Measurements from ENCODE around the gene RFNG. TPM values are rescaled to one million over a fixed set of nuclear protein-coding genes. Genes with fewer than 3 reads are reported as not detected.

The RFNG gene
- total RNA-seq, 4 donors from 2014 or later = 33.2 to 92.0 (median 48.8) TPM

DNA sequence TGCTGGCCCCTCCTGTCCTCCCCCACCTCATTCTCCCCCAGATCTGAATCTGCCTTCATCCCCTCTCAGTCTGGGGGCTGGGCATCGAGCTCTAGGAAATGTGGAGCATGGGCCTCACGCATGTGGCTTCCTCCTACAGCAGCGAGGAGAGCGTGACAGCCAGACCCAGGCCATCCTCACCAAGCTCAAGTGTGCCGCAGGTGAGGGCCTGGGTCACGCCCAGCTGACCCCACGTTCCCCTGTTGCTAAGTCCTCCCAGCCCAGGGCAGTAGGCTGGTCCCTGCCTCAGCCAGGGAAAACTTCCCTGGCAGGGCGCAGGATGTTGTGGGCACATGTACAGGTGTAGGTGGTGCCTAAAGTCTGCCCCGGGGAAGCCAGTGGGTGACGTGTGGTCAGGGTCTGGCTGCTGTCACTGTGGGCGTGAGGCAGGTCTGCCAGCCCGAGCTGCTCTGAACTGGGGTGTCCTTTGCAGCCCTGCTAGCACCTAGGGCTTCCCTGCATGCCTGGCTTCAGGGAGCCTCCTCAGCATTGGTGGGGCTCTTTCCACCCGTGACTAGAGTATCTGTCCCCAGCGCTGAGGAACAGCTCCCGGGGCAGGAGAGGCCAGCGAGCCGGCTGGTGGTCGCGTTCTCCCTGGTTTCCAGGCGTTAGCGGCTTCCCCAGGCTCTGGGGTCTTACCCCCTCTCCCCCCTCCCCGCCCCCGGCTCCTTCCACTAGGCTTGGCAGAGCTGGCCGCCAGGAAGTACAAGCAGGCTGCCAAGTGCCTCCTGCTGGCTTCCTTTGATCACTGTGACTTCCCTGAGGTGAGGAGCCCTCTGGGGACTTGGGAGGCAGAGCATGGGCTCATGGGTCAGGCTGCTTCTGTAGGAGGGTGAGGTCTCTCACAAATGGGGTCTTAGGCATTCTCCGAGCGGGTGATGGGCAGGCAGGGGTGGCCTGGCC, 3.7 kb upstream of the RFNG start:
- peaks cover 12 to 23% (median 22%) of the 10 kb centered on the region in 4 donors for H3K4me1 ChIP-seq
- no peaks in the 10 kb centered on the region for H3K9me3 ChIP-seq
- intact Hi-C loops (cut with DNase I; ENCODE audit: low total_unique reads) (no loop called here), in situ Hi-C loops (cut with MboI; ENCODE audit: low pct_ligation_motif_present in 1 of 4, low pct_unique_long_range_greater_than_20kb in 1 of 4, low sequenced_read_pairs in 3 of 4) (no loop called here)
- no peak overlapping the region for H3K27ac ChIP-seq
- no peak overlapping the region for H3K4me3 ChIP-seq
- no peak for TF ChIP-seq POLR2AphosphoS5 (IDR thresholded peaks at IDR 0.05)
- TF ChIP-seq EP300 (IDR thresholded peaks at IDR 0.05; ENCODE audit: low read depth) = no peak
- no peak for TF ChIP-seq POLR2A (IDR thresholded peaks at IDR 0.05)
- TF ChIP-seq, protein P1, sequence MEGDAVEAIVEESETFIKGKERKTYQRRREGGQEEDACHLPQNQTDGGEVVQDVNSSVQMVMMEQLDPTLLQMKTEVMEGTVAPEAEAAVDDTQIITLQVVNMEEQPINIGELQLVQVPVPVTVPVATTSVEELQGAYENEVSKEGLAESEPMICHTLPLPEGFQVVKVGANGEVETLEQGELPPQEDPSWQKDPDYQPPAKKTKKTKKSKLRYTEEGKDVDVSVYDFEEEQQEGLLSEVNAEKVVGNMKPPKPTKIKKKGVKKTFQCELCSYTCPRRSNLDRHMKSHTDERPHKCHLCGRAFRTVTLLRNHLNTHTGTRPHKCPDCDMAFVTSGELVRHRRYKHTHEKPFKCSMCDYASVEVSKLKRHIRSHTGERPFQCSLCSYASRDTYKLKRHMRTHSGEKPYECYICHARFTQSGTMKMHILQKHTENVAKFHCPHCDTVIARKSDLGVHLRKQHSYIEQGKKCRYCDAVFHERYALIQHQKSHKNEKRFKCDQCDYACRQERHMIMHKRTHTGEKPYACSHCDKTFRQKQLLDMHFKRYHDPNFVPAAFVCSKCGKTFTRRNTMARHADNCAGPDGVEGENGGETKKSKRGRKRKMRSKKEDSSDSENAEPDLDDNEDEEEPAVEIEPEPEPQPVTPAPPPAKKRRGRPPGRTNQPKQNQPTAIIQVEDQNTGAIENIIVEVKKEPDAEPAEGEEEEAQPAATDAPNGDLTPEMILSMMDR (IDR thresholded peaks at IDR 0.05) = no peak
- H3K36me3 ChIP-seq = peaks cover 0 to 9% (median 3%) of the 10 kb centered on the region in 4 donors
- H3K27me3 ChIP-seq = no peaks in the 10 kb centered on the region
- WGBS, 2 donors (ENCODE audit: low coverage in 1 of 2) = 88% methylated on average over 18 of the region's 26 CpGs; no CpG with 5 or more reads in 1 of the 2 donors
- no peak for DNase-seq

DNA sequence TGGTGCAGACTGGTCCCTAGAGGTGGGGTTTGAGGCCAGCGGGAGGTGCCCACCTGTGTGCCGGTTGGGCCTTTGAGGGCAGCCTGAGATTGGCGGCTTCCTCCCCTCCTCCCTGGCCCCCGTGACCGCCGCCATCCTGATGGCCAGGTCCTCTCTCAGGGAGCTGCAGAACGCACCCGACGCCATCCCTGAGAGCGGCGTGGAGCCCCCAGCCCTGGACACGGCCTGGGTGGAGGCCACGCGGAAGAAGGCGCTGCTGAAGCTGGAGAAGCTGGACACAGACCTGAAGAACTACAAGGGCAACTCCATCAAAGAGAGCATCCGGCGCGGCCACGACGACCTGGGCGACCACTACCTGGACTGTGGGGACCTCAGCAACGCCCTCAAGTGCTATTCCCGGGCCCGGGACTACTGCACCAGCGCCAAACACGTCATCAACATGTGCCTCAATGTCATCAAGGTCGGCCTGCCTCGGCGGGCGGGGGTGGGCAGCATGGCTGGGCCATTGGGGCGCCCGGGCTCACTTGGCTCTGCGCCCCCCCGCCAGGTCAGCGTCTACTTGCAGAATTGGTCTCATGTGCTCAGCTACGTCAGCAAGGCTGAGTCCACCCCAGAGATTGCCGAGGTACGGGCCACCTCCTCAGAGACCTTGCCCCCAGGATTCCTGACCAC, 2.9 kb upstream of the RFNG start:
- no peak for DNase-seq
- no peaks in the 10 kb centered on the region for H3K9me3 ChIP-seq
- peaks cover 0 to 9% (median 3%) of the 10 kb centered on the region in 4 donors for H3K36me3 ChIP-seq
- 92% methylated on average over 35 of the region's 38 CpGs; no CpG with 5 or more reads in 1 of the 2 donors for WGBS, 2 donors (ENCODE audit: low coverage in 1 of 2)
- H3K4me3 ChIP-seq = no peak overlapping the region
- H3K4me1 ChIP-seq = peaks cover 12 to 28% (median 27%) of the 10 kb centered on the region in 4 donors
- TF ChIP-seq, protein P1 (IDR thresholded peaks at IDR 0.05) = no peak
- TF ChIP-seq POLR2AphosphoS5 (IDR thresholded peaks at IDR 0.05) = no peak
- no peak for TF ChIP-seq POLR2A (IDR thresholded peaks at IDR 0.05)
- TF ChIP-seq EP300 (IDR thresholded peaks at IDR 0.05; ENCODE audit: low read depth) = no peak
- no peaks in the 10 kb centered on the region for H3K27me3 ChIP-seq
- in situ Hi-C loops (cut with MboI; ENCODE audit: low pct_ligation_motif_present in 1 of 4, low pct_unique_long_range_greater_than_20kb in 1 of 4, low sequenced_read_pairs in 3 of 4) = no loop called here
- intact Hi-C loops (cut with DNase I; ENCODE audit: low total_unique reads) = no loop called here
- no peak overlapping the region for H3K27ac ChIP-seq

DNA sequence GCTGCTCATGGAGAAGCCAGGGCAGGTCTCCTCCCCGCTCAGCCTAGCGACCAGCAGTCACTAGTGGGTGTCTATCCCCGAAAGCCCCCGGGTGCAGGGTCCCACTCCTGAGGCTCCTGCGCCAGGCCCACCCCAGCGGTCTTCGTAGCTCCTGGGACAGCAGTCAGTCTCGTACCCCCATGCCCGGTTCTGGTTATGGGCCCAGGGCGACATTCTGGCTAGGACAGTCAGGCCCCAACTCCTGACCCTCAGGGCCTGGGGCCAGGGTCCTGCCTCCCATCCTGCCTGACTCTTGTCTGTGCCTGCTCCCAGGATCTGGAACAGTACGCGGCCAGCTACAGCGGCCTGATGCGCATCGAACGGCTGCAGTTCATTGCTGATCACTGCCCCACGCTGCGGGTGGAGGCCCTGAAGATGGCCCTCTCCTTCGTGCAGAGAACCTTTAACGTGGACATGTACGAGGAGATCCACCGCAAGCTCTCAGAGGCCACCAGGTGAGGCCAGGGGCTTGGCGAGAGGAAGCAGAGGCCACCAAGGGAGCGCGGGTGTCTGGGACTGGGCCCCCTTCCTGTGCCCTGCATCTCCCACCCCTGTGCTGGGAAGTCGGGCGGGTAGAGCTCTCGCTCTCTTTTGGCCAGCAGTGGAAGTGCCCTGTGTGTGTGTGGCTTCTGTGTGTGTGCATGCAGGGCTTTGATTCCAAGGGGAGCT, 2.1 kb upstream of the RFNG start:
- no peak for TF ChIP-seq POLR2AphosphoS5 (IDR thresholded peaks at IDR 0.05)
- TF ChIP-seq EP300 (IDR thresholded peaks at IDR 0.05; ENCODE audit: low read depth) = no peak
- no peak for TF ChIP-seq POLR2A (IDR thresholded peaks at IDR 0.05)
- TF ChIP-seq, protein P1 (IDR thresholded peaks at IDR 0.05) = no peak
- no peak for DNase-seq
- in situ Hi-C loops (cut with MboI; ENCODE audit: low pct_ligation_motif_present in 1 of 4, low pct_unique_long_range_greater_than_20kb in 1 of 4, low sequenced_read_pairs in 3 of 4) = no loop called here
- Histone ChIP-seq H3K36me3 (peaks cover 0 to 9% (median 3%) of the 10 kb centered on the region in 4 donors), H3K27me3 (no peaks in the 10 kb centered on the region), H3K9me3 (no peaks in the 10 kb centered on the region), H3K27ac (no peak overlapping the region), H3K4me1 (peaks cover 12 to 28% (median 27%) of the 10 kb centered on the region in 4 donors), H3K4me3 (no peak overlapping the region)
- intact Hi-C loops (cut with DNase I; ENCODE audit: low total_unique reads) = no loop called here
- 94 to 100% methylated on average over 1 to 27 of the region's 28 CpGs for WGBS, 2 donors (ENCODE audit: low coverage in 1 of 2)

All from transverse colon (tissue), 4 donors.